Right renal pelvis (tissue), 4 donors: ENCODE measurements around the gene ANKRD28. TPM values are rescaled to one million over a fixed set of nuclear protein-coding genes. Genes with fewer than 3 reads are reported as not detected.
"Not testable (repeated sequence)": the region's sequence is repeated elsewhere in the genome, so short reads cannot be mapped to it uniquely, and the experiment has no call there.

Experiments
- DNase-seq, 4 donors: peaks; one replicate each; pipeline ENCODE4 v3.0.0-alpha.2; 2013; ENCODE audit warnings: low read depth in 4 of 4, low spot score in 3 of 4, missing footprints in 1 of 4
- polyA plus RNA-seq, 4 donors: library from polyadenylated mRNA; unstranded; fragments of 120-200 nt; gene quantifications; one replicate each; pipeline ENCODE4 v1.2.1, GENCODE V29; 2013; ENCODE audit not compliant: insufficient read length in 4 of 4

Gene ANKRD28
- polyA plus RNA-seq, 4 donors = 35.2 to 47.7 (median 45.1) TPM

GRCh38 chr3:15778332-15778858 lies 19.4 kb downstream of the ANKRD28 start:
- no peak for DNase-seq

GRCh38 chr3:15774931-15775560 lies 22.7 kb downstream of the ANKRD28 start:
- not testable (repeated sequence) for DNase-seq

GRCh38 chr3:15771444-15771843 lies 26.3 kb downstream of the ANKRD28 start:
- no peak for DNase-seq

GRCh38 chr3:15769256-15769915 lies 28.4 kb downstream of the ANKRD28 start:
- DNase-seq = no peak

- DNase-seq = no peak
Measured at GRCh38 chr3:15768421-15769255, 29.1 kb downstream of the ANKRD28 start.

GRCh38 chr3:15766406-15766805 lies 31.4 kb downstream of the ANKRD28 start:
- DNase-seq = no peak

- DNase-seq = no peak
Measured at GRCh38 chr3:15758295-15758694, 39.5 kb downstream of the ANKRD28 start.

- DNase-seq = no peak
Measured at GRCh38 chr3:15757824-15758223, 40.0 kb downstream of the ANKRD28 start.

GRCh38 chr3:15756505-15756904 lies 41.3 kb downstream of the ANKRD28 start:
- DNase-seq = no peak

- DNase-seq = no peak
Measured at GRCh38 chr3:15755780-15756179, 42.0 kb downstream of the ANKRD28 start.

- DNase-seq = no peak
Measured at GRCh38 chr3:15755181-15755580, 42.6 kb downstream of the ANKRD28 start.

GRCh38 chr3:15754047-15754446 lies 43.7 kb downstream of the ANKRD28 start:
- no peak for DNase-seq

- no peak for DNase-seq
Measured at GRCh38 chr3:15753056-15753710, 44.6 kb downstream of the ANKRD28 start.

GRCh38 chr3:15750879-15751278 lies 46.9 kb downstream of the ANKRD28 start:
- no peak for DNase-seq

- DNase-seq = no peak
Measured at GRCh38 chr3:15750143-15750542, 47.6 kb downstream of the ANKRD28 start.

- not testable (repeated sequence) for DNase-seq
Measured at GRCh38 chr3:15745896-15746295, 51.9 kb downstream of the ANKRD28 start.

GRCh38 chr3:15744176-15744575 lies 53.6 kb downstream of the ANKRD28 start:
- no peak for DNase-seq

- DNase-seq = no peak
Measured at GRCh38 chr3:15743587-15744009, 54.2 kb downstream of the ANKRD28 start.

- DNase-seq = not testable (repeated sequence)
Measured at GRCh38 chr3:15742236-15742635, 55.5 kb downstream of the ANKRD28 start.

GRCh38 chr3:15738616-15739005 lies 59.2 kb downstream of the ANKRD28 start:
- DNase-seq = not testable (repeated sequence)

GRCh38 chr3:15731024-15731423 lies 66.8 kb downstream of the ANKRD28 start:
- no peak for DNase-seq
